IgD-negative memory B cell (primary cell): ENCODE data around the gene SCTR. TPM values are rescaled to one million over a fixed set of nuclear protein-coding genes. Genes with fewer than 3 reads are reported as not detected.
"Not testable (repeated sequence)": the region's sequence is repeated elsewhere in the genome, so short reads cannot be mapped to it uniquely, and the experiment has no call there.

ENCODE experiments used
- H3K27ac Mint-ChIP-seq, 3 donors: one replicate each; pipeline ENCODE4 v1.8.0; 2020 to 2022; ENCODE audit warnings: mild to moderate bottlenecking in 3 of 3, mixed read lengths in 3 of 3, moderate library complexity in 1 of 3
- H3K27me3 Mint-ChIP-seq: one replicate; pipeline ENCODE4 v1.8.0; 2021; ENCODE audit warnings: mixed read lengths
- H3K36me3 Mint-ChIP-seq: one replicate; pipeline ENCODE4 v1.8.0; 2020; ENCODE audit warnings: mild to moderate bottlenecking, mixed read lengths
- H3K4me1 Mint-ChIP-seq, 3 donors: one replicate each; pipeline ENCODE4 v1.8.0; 2020 to 2022; ENCODE audit warnings: mixed read lengths in 3 of 3, mild to moderate bottlenecking in 1 of 3
- H3K4me3 Mint-ChIP-seq, 4 donors: one replicate each; pipeline ENCODE4 v1.8.0; 2020 to 2022; ENCODE audit warnings: mild to moderate bottlenecking in 4 of 4, mixed read lengths in 4 of 4, moderate library complexity in 3 of 4
- H3K9me3 Mint-ChIP-seq, 3 donors: one replicate each; pipeline ENCODE4 v1.8.0; 2020 to 2021; ENCODE audit warnings: mixed read lengths in 3 of 3, mild to moderate bottlenecking in 1 of 3
- polyA plus RNA-seq: library from polyadenylated mRNA; unstranded; fragments of 300-500 nt; fragmentation: Illumina TruSeq; gene quantifications from one replicate; pipeline ENCODE4 v1.2.3, GENCODE V29; 2021

The SCTR gene
- polyA plus RNA-seq, 1 donor from 2014 or later: not detected

GRCh38 chr2:119419803-119420508, 104.3 kb downstream of the SCTR start:
- no peaks in the 10 kb centered on the region for H3K36me3 Mint-ChIP-seq
- H3K4me3 Mint-ChIP-seq: no peak overlapping the region
- peaks cover 0 to 8% (median 3%) of the 10 kb centered on the region in 3 donors for H3K9me3 Mint-ChIP-seq
- peaks cover 41% of the 10 kb centered on the region for H3K27me3 Mint-ChIP-seq
- H3K27ac Mint-ChIP-seq: no peak overlapping the region
- peaks cover 3 to 12% (median 3%) of the 10 kb centered on the region in 3 donors for H3K4me1 Mint-ChIP-seq

GRCh38 chr2:119419065-119419464, 105.2 kb downstream of the SCTR start:
- Mint-ChIP-seq H3K9me3 (peaks cover 0 to 8% (median 3%) of the 10 kb centered on the region in 3 donors), H3K27ac (no peak overlapping the region), H3K36me3 (no peaks in the 10 kb centered on the region), H3K4me3 (no peak overlapping the region), H3K27me3 (peaks cover 35% of the 10 kb centered on the region), H3K4me1 (peaks cover 3 to 19% (median 5%) of the 10 kb centered on the region in 3 donors)

GRCh38 chr2:119417908-119418307, 106.4 kb downstream of the SCTR start:
- peaks cover 26% of the 10 kb centered on the region for H3K27me3 Mint-ChIP-seq
- H3K9me3 Mint-ChIP-seq: peaks cover 0 to 8% (median 3%) of the 10 kb centered on the region in 3 donors
- H3K27ac Mint-ChIP-seq: no peak overlapping the region
- H3K36me3 Mint-ChIP-seq: no peaks in the 10 kb centered on the region
- peaks cover 3 to 19% (median 5%) of the 10 kb centered on the region in 3 donors for H3K4me1 Mint-ChIP-seq
- H3K4me3 Mint-ChIP-seq: no peak overlapping the region

- H3K27me3 Mint-ChIP-seq: peaks cover 21% of the 10 kb centered on the region
- H3K27ac Mint-ChIP-seq: peak overlapping the region in 1 of 3 donors; percentile 18
- H3K9me3 Mint-ChIP-seq: peaks cover 0 to under 1% (median 0%) of the 10 kb centered on the region in 3 donors
- no peaks in the 10 kb centered on the region for H3K36me3 Mint-ChIP-seq
- H3K4me1 Mint-ChIP-seq: peaks cover 3 to 19% (median 5%) of the 10 kb centered on the region in 3 donors
- peak overlapping the region in 2 of 4 donors; percentile 4 to 20 for H3K4me3 Mint-ChIP-seq
These were observed 107.9 kb downstream of the SCTR start for GRCh38 chr2:119416299-119416923.

GRCh38 chr2:119415630-119416029, 108.7 kb downstream of the SCTR start:
- peaks cover 17% of the 10 kb centered on the region for H3K27me3 Mint-ChIP-seq
- H3K27ac Mint-ChIP-seq: no peak overlapping the region
- H3K36me3 Mint-ChIP-seq: no peaks in the 10 kb centered on the region
- H3K4me3 Mint-ChIP-seq: no peak overlapping the region
- no peaks in the 10 kb centered on the region for H3K9me3 Mint-ChIP-seq
- peaks cover 3 to 19% (median 5%) of the 10 kb centered on the region in 3 donors for H3K4me1 Mint-ChIP-seq

GRCh38 chr2:119414894-119415293, 109.4 kb downstream of the SCTR start:
- peak overlapping the region in 1 of 4 donors; percentile 37 for H3K4me3 Mint-ChIP-seq
- H3K27me3 Mint-ChIP-seq: peaks cover 14% of the 10 kb centered on the region
- no peaks in the 10 kb centered on the region for H3K36me3 Mint-ChIP-seq
- peak overlapping the region in 1 of 3 donors; percentile 54 for H3K27ac Mint-ChIP-seq
- H3K4me1 Mint-ChIP-seq: peaks cover 4 to 21% (median 5%) of the 10 kb centered on the region in 3 donors
- no peaks in the 10 kb centered on the region for H3K9me3 Mint-ChIP-seq

GRCh38 chr2:119409506-119409905, 114.8 kb downstream of the SCTR start:
- Mint-ChIP-seq H3K27ac (no peak overlapping the region), H3K4me3 (no peak overlapping the region), H3K36me3 (no peaks in the 10 kb centered on the region), H3K9me3 (peaks cover 0 to 3% (median 0%) of the 10 kb centered on the region in 3 donors), H3K27me3 (peaks cover 13% of the 10 kb centered on the region), H3K4me1 (peaks cover 0 to 6% (median 4%) of the 10 kb centered on the region in 3 donors)

- H3K36me3 Mint-ChIP-seq: no peaks in the 10 kb centered on the region
- no peak overlapping the region for H3K27ac Mint-ChIP-seq
- peaks cover 13% of the 10 kb centered on the region for H3K27me3 Mint-ChIP-seq
- no peak overlapping the region for H3K4me3 Mint-ChIP-seq
- H3K9me3 Mint-ChIP-seq: peaks cover 0 to 3% (median 0%) of the 10 kb centered on the region in 3 donors
- peaks cover 0 to 4% (median 3%) of the 10 kb centered on the region in 3 donors for H3K4me1 Mint-ChIP-seq
These were observed 116.1 kb downstream of the SCTR start for GRCh38 chr2:119408221-119408619.

GRCh38 chr2:119407430-119408220, 116.7 kb downstream of the SCTR start:
- no peaks in the 10 kb centered on the region for H3K36me3 Mint-ChIP-seq
- no peak overlapping the region for H3K27ac Mint-ChIP-seq

GRCh38 chr2:119405151-119405550, 119.1 kb downstream of the SCTR start:
- no peaks in the 10 kb centered on the region for H3K36me3 Mint-ChIP-seq
- peaks cover 8% of the 10 kb centered on the region for H3K27me3 Mint-ChIP-seq
- peaks cover 0 to 4% (median 3%) of the 10 kb centered on the region in 3 donors for H3K4me1 Mint-ChIP-seq
- H3K9me3 Mint-ChIP-seq: peaks cover 0 to 3% (median 0%) of the 10 kb centered on the region in 3 donors
- H3K4me3 Mint-ChIP-seq: no peak overlapping the region
- H3K27ac Mint-ChIP-seq: no peak overlapping the region

More at GRCh38 chr2:119407430-119408220, 116.7 kb downstream of the SCTR start:
- Mint-ChIP-seq H3K4me3 (no peak overlapping the region), H3K9me3 (peaks cover 0 to 3% (median 0%) of the 10 kb centered on the region in 3 donors), H3K27me3 (peaks cover 13% of the 10 kb centered on the region), H3K4me1 (peaks cover 0 to 4% (median 3%) of the 10 kb centered on the region in 3 donors)

- H3K27ac Mint-ChIP-seq, H3K4me1 Mint-ChIP-seq, H3K9me3 Mint-ChIP-seq, H3K4me3 Mint-ChIP-seq, H3K36me3 Mint-ChIP-seq, H3K27me3 Mint-ChIP-seq: not testable (repeated sequence)
These were observed 120.7 kb downstream of the SCTR start for GRCh38 chr2:119403618-119404017.

GRCh38 chr2:119402645-119403560, 121.4 kb downstream of the SCTR start:
- peaks cover 0 to 1% (median 0%) of the 10 kb centered on the region in 3 donors for H3K4me1 Mint-ChIP-seq

GRCh38 chr2:119402106-119402505, 122.2 kb downstream of the SCTR start:
- Mint-ChIP-seq H3K36me3 (peaks cover 1% of the 10 kb centered on the region), H3K9me3 (peaks cover 0 to 3% (median 0%) of the 10 kb centered on the region in 3 donors), H3K27ac (no peak overlapping the region), H3K4me1 (peaks cover 0 to 1% (median 0%) of the 10 kb centered on the region in 3 donors), H3K27me3 (peaks cover 8% of the 10 kb centered on the region), H3K4me3 (no peak overlapping the region)

More at GRCh38 chr2:119402645-119403560, 121.4 kb downstream of the SCTR start:
- Mint-ChIP-seq H3K27me3 (peaks cover 8% of the 10 kb centered on the region), H3K9me3 (peaks cover 0 to 3% (median 0%) of the 10 kb centered on the region in 3 donors), H3K27ac (no peak overlapping the region), H3K4me3 (no peak overlapping the region), H3K36me3 (peaks cover 1% of the 10 kb centered on the region)

GRCh38 chr2:119397196-119397595, 127.1 kb downstream of the SCTR start:
- H3K9me3 Mint-ChIP-seq: no peaks in the 10 kb centered on the region
- H3K27ac Mint-ChIP-seq: no peak overlapping the region
- peaks cover 0 to 1% (median 0%) of the 10 kb centered on the region in 3 donors for H3K4me1 Mint-ChIP-seq

More at GRCh38 chr2:119397196-119397595, 127.1 kb downstream of the SCTR start:
- Mint-ChIP-seq H3K27me3 (peaks cover 8% of the 10 kb centered on the region), H3K4me3 (no peak overlapping the region), H3K36me3 (peaks cover 1% of the 10 kb centered on the region)
